Cardiac fibroblast (primary cell): ENCODE data around the gene REEP6.

ENCODE experiments used
- DNase-seq, 2 donors: peaks; one replicate each; pipeline versions ENCODE4 v3.0.0 to v3.0.0-alpha.2; 2010; ENCODE audit warnings: low read depth in 2 of 2
- H3K4me3 ChIP-seq, 2 donors: replicated peaks in 1 of 2; 1 replicate in 1 of 2; 2 replicates in 1 of 2; pipeline ENCODE4 v1.5.1; 2011; ENCODE audit warnings: low read depth in 2 of 2, low read length in 2 of 2, mild to moderate bottlenecking in 2 of 2, moderate library complexity in 1 of 2
- CTCF ChIP-seq: IDR thresholded peaks from one replicate; pipeline ENCODE4 v1.5.1; 2011; ENCODE audit warnings: low read depth, mild to moderate bottlenecking, low read length, inconsistent platforms

The REEP6 gene

GRCh38 chr19:1487576-1488281, 3.3 kb upstream of the REEP6 start:
- H3K4me3 ChIP-seq = no peak overlapping the region
- no peak for DNase-seq
- TF ChIP-seq CTCF = no peak

DNA sequence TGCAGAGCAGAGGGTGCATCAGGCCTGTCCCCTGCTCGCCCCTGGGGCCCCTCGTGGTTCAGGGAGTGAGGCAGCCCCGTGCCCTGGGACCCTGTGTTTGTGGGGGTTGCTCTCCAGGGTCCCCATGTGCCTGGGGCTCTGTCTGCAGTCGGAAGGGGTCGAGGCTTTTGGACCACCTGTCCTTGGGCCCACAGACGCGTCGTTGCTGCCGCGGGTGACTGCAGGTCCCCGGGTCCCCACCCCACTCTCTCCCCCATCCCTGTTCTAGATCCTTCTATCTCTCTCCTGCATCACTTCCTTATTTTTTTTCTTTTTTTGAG, 2.7 kb upstream of the REEP6 start:
- no peak overlapping the region for H3K4me3 ChIP-seq
- TF ChIP-seq CTCF = no peak
- DNase-seq = no peak

- TF ChIP-seq CTCF = no peak
- peak overlapping the region; percentile 56 to 60 for H3K4me3 ChIP-seq
- no peak for DNase-seq
These were observed 1.3 kb upstream of the REEP6 start for GRCh38 chr19:1489463-1490310.

DNA sequence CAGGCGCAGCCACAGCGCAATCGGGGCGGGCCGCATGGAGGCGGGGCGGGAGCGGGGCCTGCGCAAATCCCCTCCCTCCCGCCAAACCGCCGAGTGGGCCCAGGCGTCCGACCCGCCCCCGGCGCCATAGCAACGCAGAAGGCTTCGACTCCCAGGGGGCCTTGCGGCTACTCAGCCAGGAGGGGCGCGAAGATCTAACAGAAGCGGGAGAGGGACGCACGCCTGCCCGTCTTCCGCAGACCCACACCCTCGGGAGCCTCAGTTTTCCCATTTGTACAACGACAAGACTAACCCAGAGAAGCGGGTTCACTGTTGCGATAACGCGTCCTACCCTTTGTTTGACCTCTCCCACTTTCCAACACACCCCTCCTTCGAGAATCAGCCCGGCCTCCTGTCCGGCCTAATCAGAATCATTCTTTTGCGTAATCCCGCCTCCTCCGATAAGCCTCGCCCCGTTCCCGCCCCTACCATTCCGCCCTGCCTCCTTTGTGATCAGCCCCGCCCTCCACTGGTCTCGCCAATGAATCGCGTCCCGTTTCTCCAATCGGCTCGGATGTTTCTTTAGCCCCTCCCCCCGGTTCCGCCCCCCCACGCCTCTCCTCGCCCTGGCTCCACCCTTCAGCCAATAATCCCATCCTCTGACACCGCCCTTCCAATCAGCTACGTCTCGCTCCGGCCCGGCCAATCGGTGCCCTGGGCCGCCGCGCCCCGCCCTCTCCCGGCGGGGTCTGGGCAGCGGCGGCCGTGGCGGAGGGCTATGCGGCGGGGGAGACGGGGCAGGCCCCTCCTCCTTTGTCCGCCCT, 469 bp upstream of the REEP6 start, which contains the start of gene PCSK4:
Gene PCSK4 (minus strand): TSS at position 40 of the 803 bp plus-strand sequence. CDS start 4 bp downstream, at position 36.
- H3K4me3 ChIP-seq = peak within 1 kb of the TSS; percentile 56 to 60
- peak; percentile 99 to 100 for DNase-seq
- no peak for TF ChIP-seq CTCF

DNA sequence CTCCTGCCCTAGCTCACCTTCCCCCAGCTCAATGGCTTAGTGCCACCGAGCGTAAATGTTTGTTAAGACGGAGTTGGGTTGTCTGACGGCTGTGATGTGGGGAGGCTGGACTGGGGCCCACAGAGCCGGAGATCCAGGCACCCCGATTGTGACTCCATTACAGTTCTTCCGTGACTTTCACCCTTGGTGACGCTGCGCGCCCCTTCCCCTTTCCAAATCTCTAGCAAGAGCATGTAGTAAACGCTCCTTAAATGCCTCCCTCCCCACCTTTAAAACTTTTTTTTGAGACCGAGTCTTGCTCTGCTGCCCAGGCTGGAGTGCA, 829 bp downstream of the REEP6 start:
- TF ChIP-seq CTCF = no peak
- H3K4me3 ChIP-seq = peak overlapping the region; percentile 53 to 60
- no peak for DNase-seq

DNA sequence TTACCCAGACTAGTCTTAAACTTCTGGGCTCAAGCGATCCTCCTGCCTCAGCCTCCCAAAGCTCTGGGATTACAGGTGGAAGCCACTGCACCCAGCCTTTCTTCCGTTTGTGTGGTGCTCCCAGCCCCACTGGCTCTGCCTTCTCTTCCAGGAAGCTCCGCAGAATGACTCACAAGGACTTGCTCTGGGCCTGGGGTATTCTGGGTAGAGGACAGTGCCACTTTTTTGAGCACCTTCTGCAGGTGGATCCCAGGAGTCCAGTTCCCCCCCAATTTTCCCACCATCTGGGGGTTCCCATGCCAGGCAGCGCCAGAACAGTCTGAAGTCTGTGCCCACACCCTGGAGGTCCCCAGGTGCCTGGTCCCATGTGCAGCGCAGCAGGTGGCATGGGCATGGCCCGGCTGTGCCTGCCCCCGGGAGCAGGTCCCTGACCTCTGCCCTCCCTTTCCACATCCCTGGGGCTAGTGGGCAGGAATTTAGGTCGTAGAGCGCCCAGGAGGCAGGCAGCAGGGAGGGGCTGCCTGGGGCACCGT, 1.6 kb downstream of the REEP6 start:
- no peak overlapping the region for H3K4me3 ChIP-seq
- DNase-seq = peak in 1 of 2 donors; percentile 37
- TF ChIP-seq CTCF = no peak
